Measurements from ENCODE around the gene KCNS3. TPM values are rescaled to one million over a fixed set of nuclear protein-coding genes. Genes with fewer than 3 reads are reported as not detected.
"Not testable (repeated sequence)": the region's sequence is repeated elsewhere in the genome, so short reads cannot be mapped to it uniquely, and the experiment has no call there.

KCNS3 gene
- total RNA-seq, 1 donor from 2014 or later: 4.7 TPM

DNA sequence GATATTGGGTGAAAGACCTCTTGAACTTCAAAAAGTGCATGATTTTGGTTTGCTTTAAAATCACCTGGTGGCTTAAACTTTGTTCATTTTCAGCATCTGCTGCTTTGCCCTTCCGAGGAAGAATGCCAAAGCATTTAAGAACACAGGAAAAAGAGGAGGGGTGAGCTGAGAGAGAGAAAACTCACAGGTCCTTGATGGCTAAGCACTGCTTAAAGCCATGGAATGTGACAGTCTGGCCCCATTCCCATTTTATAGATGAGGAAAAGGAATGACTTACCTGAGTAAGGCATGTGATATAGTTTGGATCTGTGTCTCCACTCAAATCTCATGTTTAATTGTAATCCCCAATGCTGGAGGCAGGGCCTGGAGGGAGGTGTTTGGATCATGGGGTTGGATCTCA, 58.1 kb downstream of the KCNS3 start:
- DNase-seq (ENCODE audit: low spot score) (no peak), ATAC-seq (no peak)

DNA sequence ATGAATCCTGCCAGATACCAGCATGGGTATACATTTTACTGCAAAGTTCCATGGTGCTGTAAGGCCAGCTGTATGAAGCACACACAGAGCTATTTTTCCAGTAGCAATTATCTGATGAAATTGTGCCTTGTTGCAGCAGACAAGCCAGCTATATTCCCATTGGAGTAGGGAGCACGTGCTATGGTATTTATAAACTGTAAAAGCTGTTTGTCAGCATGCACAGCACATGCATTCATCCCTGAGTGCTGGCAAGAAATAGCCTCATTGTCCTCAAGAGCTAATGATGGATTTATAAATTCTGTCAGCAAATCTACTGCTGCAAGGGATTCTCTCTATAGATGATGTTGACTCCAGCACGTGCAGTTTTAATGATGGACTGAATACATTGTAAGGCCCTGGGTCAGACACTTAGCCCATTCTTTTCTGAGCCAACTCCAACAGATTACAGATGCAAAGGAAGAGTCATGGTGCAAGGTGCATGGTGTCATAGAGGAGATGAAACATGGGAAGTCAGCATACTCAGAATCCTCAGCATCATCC, 61.7 kb downstream of the KCNS3 start:
- no peak for ATAC-seq

DNA sequence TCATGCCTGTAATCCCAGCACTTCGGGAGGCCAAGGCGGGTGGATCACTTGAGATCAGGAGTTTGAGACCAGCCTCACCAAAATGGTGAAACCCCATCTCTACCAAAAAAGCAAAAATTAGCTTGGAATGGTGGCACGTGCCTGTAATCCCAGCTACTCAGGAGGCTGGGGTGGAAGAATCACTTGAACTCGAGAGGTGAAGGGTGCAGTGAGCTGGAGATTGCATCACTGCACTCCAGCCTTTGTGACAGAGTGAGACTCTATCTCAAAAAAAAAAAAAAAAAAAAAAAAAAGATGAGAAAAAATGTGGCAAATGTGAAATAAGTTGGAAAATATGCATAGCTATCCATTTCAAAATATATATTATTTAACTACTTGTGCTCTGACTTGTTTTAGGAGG, 65.0 kb downstream of the KCNS3 start:
- DNase-seq (ENCODE audit: low spot score) (no peak), ATAC-seq (no peak)

More for the DNA sequence above, 61.7 kb downstream of the KCNS3 start:
- DNase-seq (ENCODE audit: low spot score): no peak

DNA sequence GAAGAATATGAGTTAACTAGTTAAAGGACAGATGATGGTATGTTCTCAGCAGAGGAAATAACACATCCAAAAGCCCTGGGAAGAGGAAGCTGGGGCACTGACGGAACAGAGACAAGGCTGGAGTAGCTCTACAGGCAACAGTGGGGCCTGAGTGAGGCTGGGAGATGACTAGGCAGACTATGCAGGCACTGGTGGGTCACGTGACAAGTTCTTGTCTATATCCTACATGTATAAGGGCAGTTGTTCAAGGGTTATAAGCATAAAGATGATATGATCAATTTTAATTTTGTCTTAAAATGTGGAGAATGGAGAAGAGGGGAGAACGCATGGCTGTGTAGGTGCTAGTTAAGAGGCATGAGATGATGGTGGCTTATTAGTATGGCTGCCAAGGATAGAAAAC, 68.6 kb downstream of the KCNS3 start:
- ATAC-seq: no peak

DNA sequence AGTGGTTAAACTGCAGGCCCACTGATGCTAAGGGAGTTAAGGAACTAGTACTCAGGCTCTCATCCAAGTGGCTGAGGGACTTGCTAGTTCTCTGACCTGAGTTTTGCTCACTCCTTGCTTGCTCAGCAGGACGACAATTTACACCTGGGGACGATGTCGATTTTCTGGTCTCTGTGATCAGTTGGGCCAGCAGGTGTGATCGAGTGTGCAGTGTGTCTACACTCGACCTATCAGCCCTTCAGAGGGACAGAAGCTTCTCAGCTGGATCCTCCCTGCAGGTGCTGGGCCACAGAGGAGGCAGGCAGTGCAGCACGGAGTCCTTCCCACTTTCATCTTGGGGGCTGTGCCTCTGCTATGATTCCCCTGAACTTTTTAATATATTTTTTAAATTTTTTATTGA, 71.5 kb downstream of the KCNS3 start:
- ATAC-seq (no peak), DNase-seq (ENCODE audit: low spot score) (no peak)

More for the DNA sequence above, 68.6 kb downstream of the KCNS3 start:
- no peak for DNase-seq (ENCODE audit: low spot score)

DNA sequence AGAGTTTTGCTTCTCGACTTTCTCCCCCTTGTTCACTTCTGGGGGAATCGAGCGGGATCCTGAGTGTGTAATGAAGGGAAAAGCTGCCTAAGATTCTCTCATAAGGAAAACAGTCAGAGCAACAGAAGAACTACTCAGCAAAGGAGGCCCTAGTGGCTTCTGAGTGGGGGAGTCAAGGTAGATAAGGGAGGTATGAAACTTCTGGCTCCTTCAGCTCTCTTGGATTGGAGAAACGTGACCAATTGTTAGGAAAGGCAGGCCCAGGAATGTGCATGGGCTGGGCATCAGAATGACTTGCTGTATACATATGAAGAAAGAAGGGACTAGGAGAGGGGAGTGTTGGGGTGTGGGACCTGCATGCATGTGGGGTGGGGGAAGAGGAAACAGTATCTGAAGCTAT, 73.1 kb downstream of the KCNS3 start:
- no peak for ATAC-seq

DNA sequence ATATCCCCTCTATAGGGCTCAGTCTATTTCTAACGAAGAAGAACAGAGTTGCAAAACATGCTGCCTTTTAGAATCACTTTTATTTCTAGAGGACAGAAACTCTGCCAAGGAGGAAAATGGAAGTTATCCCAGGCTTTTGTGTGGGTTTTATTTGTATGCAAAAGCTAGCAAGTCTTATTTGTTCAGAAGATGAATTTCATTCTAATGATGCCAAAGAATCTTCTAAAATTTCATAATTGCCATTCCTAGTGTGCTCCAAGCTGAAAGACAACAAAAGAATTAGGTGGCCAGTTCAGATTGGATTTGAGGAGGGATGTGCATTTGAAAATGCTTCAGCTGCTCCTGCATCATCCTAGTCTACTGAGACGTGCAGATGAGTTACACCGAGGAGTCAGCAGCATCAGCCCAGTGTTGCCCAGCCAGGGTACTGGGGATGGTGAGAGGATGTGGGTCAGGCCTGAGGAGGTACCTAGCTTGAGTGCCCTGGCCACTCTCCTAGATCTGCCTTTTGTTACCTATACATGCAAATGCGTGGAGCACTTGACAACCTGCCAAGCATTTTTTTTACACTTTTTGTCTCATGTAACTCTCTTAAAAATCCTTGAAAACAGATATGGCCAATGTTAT, 80.1 kb downstream of the KCNS3 start:
- ATAC-seq (no peak), DNase-seq (ENCODE audit: low spot score) (no peak)

More for the DNA sequence above, 73.1 kb downstream of the KCNS3 start:
- DNase-seq (ENCODE audit: low spot score): no peak

DNA sequence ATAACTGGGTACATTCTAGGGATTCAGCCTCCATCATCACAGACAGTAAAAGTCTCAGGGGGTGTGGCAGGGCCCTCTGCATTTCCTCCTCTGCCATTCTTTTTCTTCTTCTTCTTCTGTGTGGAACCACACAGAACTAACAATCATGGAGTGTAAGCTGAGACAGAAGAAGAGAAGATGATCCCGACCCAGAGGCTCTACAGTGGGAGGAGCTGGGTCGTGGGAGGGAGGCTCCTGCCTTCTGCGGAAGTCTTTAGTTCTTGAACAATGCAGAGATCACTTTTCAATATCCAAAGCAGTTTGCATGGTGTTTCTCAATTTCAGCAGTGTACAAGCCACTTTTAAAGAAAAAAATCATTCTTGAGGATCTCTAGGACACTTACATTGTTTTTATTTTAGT, 80.9 kb downstream of the KCNS3 start:
- no peak for ATAC-seq

DNA sequence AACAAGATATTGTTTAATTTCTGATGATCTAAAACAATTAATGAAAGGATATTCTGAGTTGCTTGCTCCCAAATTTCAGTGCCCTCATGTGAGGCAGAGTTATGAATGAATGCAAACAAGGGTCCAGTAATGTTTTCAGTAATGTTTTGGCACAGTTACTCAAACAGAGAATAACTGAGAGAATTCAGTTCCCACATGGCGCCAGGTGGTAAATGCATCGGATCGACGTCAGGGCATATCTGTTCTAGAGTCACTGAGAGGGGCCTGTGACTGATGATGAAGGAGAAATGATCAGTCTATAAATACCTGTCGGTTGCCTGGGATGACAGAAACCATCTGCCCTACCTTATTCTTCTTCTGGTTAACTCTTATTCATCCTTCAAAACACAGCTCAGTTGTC, 81.4 kb downstream of the KCNS3 start:
- DNase-seq (ENCODE audit: low spot score): no peak

More for the DNA sequence above, 80.9 kb downstream of the KCNS3 start:
- no peak for DNase-seq (ENCODE audit: low spot score)

DNA sequence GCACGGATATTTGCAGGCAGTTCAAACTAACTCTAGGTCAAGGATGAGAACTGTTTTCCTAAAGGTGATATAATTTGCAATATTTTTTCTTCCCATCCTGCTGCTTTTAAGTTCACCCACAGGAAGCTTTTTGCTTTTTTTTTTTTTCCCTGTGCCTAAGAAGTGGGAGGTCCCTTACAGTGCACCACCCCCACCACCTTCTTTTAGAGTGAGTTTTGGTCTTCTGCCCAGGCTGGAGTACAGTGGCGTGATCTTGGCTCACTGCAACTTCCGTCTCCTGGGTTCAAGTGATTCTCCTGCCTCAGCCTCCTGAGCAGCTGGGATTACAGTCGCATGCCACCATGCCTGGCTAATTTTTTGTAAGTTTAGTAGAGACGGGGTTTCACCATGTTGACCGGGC, 82.5 kb downstream of the KCNS3 start:
- ATAC-seq (no peak), DNase-seq (ENCODE audit: low spot score) (no peak)

More for the DNA sequence above, 81.4 kb downstream of the KCNS3 start:
- no peak for ATAC-seq

DNA sequence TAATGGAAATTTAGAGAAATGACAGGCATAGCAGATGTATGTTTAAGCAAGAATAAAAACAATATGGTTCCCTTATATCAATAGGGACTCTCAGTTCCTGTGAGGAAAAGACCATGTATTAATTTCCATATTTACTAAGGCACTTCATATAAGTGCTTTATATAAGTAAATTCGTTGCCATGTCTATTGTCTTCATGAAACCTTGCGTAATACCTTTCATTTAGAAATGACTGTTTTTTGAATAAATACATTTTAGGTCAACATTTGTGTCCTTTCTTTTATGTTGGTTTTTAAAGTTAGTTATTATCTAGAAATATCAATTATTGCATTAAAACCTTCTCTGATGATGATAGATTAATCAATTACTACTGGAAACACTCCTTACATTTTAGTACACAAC, 83.3 kb downstream of the KCNS3 start:
- ATAC-seq (no peak), DNase-seq (ENCODE audit: low spot score) (no peak)

DNA sequence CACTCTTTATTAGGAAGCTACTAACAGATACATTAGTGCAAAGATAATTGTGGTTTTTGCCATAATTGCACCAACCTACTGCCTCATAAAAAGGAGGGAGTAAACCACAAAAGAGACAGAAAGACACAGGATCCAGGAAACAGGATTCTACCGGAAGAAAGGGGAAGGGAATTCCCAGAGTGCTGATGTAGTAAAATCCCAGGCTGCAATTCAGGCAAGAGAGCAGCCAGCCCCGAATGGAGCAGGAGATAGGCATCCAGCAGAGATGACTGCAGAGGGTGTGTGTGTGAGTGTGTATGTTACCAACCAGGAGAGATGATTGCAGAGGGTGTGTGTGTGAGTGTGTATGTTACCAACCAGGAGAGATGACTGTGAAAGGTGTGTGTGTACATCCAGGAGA, 84.4 kb downstream of the KCNS3 start:
- ATAC-seq (no peak), DNase-seq (ENCODE audit: low spot score) (no peak)

DNA sequence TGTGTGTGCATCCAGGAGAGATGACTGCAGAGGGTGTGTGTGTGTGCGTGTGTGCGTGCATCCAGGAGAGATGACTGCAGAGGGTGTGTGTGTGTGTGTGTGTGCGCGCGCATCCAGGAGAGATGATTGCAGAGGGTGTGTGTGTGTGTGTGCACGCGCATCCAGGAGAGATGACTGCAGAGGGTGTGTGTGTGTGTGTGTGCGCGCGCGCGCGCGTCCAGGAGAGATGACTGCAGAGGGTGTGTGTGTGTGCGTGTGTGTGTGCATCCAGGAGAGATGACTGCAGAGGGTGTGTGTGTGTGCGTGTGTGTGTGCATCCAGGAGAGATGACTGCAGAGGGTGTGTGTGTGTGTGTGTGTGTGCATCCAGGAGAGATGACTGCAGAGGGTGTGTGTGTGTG, 85.1 kb downstream of the KCNS3 start:
- DNase-seq (ENCODE audit: low spot score); ATAC-seq: not testable (repeated sequence)

DNA sequence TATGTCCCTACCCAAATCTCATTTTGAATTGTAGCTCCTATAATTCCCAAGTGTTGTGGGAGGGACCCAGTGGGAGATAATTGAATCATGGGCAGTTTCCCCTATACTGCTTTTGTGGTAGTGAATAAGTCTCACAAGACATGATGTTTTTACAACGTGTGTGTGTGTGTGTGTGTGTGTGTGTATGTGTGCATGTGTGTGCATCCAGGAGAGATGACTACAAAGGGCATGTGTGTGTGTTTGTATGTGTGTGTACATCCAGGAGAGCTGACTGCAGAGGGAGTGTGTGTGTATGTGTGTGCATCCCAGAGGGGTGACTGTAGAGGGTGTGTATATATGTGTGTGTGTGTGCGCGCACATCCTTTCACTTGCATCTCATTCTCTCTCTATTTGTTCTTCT, 86.7 kb downstream of the KCNS3 start:
- no peak for DNase-seq (ENCODE audit: low spot score)
- no peak for ATAC-seq

DNA sequence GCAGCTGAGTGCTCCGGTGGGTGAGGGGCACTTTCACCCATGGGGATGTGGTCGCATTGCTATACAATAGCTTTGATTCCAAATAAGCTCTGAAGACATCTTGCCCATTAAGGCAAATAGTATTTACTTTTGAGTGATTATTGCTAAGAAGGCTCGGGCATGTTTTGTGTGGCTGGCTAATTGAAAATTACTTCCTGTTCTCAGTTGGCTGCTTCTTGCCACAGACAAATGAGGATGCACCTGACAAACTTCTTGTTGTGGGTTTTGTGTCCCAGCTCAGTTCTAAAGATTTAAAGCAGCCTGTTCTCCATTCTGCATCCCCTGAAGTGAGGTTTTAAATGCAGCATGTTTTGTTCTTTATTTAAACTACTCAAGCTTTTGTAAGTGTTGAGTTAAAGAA, 88.3 kb downstream of the KCNS3 start:
- DNase-seq (ENCODE audit: low spot score): no peak
- ATAC-seq: no peak

DNA sequence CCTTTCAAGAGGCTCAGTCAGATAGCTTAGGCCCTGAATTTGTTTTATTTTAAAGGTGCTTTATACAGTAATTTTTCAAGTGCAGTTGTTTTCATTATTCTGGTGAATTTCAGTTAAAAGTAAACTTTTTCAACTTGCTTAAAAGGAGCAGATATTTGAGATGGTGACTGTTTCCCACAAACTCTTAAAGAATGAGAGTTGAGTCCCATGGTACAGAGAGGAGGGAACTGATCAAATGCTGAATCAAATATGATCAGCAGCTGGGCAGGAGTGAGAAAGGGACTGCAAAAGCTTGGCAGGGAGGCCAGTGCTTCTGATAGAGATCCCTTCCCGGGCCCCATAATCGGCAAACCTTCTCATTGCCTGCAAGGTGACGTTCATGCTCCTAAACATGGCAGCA, 91.2 kb downstream of the KCNS3 start:
- ATAC-seq (no peak), DNase-seq (ENCODE audit: low spot score) (no peak)

DNA sequence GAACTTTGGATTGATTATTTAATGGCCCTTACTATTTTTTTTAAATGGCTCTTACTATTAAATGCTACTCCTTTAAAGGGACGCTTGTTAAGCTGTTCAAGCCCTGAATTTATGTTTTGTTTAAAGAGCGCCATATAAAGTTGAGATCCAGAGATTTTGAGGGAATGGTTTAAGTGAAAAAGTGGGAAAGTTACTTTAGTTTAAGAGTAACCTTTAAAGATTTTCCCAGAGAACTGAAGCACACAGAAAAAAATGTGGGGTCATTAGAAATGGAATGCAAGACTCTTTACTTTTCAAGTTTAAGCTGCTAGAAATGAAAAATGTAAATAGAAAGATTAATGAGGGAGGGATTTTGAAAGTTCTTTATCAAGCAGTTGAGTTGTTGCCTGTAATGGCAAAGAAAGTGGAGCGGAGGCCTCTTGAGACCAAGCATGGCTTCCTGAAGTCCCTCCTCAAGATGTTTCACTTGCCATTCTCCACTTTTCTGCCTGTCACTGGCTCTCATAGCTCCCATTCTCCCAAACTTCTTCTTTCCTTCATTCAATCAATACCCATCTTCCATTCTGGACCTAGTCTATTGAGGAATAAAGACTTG, 93.2 kb downstream of the KCNS3 start:
- DNase-seq (ENCODE audit: low spot score) (no peak), ATAC-seq (no peak)

DNA sequence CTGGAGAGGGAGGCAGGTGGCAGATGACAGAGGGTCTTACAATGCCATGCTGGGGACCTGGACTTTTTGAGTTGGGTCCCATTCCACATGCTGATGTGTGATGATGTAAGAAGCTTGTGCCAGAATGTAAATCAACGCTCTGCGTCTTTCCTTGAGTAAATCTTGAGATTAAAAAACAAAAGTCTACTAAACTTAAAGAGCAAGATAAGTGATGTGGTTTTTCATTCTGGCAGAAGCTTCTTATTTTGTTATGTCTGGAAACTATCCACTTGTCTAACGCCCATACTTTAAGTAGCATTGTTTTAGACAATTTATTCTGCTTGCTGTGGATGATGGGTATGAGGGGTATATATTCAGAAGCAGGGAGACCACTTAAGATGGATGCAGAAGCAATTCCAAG, 94.5 kb downstream of the KCNS3 start:
- no peak for DNase-seq (ENCODE audit: low spot score)
- no peak for ATAC-seq

DNA sequence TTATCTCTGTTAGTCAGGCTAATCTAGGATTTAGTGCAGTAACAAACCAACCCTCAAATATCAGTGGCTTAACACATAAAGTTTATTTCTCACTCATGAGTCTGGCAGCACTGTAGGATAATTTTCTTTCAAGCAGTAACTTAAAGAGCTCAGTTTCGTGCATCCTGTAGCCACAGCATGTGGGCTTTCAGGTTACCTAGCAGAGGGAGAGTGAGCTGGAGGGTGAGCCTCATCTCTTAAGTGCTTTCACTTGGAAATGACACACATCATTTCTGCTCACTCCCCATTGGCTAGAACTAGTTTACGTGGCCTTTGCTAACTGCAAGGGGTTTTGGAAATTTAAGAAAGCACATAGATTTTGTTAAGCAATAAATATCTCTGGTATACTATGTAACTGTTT, 96.9 kb downstream of the KCNS3 start:
- no peak for DNase-seq (ENCODE audit: low spot score)
- ATAC-seq: no peak

DNA sequence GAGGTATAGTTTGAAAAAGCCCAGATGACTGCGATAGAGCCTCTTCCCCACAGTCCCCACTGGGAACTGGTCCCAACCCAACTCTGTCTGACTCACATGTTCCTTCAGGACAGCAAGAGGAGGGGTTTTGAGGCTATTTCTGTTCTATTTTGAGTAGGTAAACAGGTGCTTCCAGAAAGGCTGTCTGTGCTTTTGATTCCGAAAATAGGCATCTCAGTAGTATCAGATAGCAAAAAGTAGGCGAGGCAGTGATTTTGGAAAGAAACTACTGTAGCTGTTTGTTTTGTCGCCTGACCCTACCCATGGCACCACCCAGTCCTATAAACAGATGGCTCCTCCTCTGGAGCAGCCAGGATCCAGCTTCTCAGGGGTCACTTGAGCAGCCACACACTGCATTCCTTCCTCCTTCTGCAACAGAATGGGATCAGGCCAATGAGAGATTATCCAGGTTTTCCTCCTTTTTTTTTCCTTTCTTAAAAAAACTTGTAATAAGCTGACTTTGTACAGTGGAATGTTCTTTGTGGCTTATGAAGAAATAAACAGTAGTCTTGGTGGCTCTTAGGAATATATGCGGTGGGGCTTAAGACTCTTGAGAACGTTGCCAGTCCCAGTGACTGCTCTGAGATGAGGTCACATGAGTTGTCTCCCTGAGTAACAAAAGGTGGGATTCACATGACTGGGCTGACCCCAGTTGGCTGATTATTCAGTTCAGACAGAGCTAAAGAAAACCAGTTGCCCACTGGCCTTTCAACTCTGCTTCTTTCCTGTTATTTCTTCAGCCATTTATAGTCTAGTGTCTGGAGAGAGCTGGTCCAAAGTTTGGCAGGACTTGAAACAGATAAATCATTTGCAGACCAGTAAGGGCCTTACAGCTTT, 98.6 kb downstream of the KCNS3 start:
- DNase-seq (ENCODE audit: low spot score): no peak
- ATAC-seq: no peak

DNA sequence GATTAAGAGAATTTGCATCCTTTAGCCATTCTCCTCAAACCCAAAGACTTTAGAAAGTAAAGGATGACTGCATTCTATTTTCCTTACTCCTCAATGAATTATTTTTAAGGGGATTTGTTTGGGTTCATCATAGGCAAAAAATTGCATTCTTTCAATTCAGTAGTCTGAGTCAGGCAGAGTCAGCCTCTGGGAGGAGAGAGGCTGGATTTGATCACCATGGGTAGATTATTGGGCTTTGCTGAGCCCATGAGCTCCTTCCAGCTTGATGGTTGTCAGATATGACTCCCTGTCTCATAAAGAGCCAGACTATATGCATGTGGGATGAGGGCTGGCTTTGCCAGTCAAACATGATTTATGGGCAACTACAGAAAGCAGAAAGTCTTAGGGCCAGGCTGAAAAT, 101.2 kb downstream of the KCNS3 start:
- ATAC-seq (no peak), DNase-seq (ENCODE audit: low spot score) (no peak)

DNA sequence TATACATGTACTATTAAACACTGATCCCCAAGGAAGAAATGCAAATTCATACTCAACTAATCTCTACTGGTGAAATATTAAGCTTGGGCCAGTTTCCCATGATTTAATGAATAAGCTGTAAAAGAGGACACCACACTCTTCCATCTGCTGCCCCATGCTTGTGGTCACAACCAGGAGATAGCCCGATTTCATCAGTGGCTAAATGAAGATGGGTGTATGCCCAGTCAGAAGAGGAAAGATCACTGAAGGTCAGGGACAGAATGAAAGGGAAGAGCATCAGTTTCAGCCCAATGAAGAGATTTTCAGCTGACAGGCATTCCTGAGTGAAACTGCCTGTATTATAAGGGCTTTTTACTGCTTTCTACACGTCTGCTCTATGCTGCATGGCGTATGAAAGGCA, 103.5 kb downstream of the KCNS3 start:
- no peak for ATAC-seq
- no peak for DNase-seq (ENCODE audit: low spot score)

Measured in left lobe of liver (tissue), 2 donors.